ENCODE measurements around the gene AGBL1.

GRCh38 chr15:87021751-87022150 lies 942.1 kb downstream of the AGBL1 start:
- TF ChIP-seq REST (IDR thresholded peaks at IDR 0.05) (no peak), E2F6 (IDR thresholded peaks at IDR 0.05; ENCODE audit: borderline replicate concordance, low read depth) (no peak), CTCF (IDR thresholded peaks at IDR 0.05) (no peak), CEBPB (IDR thresholded peaks at IDR 0.05) (no peak), JUN (IDR thresholded peaks at IDR 0.05) (no peak), RNF2 (IDR thresholded peaks at IDR 0.05; ENCODE audit: borderline replicate concordance, low read depth) (no peak), SMC3 (IDR thresholded peaks at IDR 0.05) (no peak), PHF8 (IDR thresholded peaks at IDR 0.05; ENCODE audit: borderline replicate concordance, low read depth) (no peak), BHLHE40 (IDR thresholded peaks at IDR 0.05; ENCODE audit: low read depth, low read length) (no peak), MAFK (IDR thresholded peaks at IDR 0.05; ENCODE audit: partially characterized antibody) (no peak), USF2 (IDR thresholded peaks at IDR 0.05) (no peak)

Measured in A549 (cell line).